Measurements from ENCODE around the gene MIPOL1. TPM values are rescaled to one million over a fixed set of nuclear protein-coding genes. Genes with fewer than 3 reads are reported as not detected.
"Not testable (repeated sequence)": the region's sequence is repeated elsewhere in the genome, so short reads cannot be mapped to it uniquely, and the experiment has no call there.

The MIPOL1 gene
- polyA plus RNA-seq, 4 donors: 10.0 to 12.8 (median 11.7) TPM

DNA sequence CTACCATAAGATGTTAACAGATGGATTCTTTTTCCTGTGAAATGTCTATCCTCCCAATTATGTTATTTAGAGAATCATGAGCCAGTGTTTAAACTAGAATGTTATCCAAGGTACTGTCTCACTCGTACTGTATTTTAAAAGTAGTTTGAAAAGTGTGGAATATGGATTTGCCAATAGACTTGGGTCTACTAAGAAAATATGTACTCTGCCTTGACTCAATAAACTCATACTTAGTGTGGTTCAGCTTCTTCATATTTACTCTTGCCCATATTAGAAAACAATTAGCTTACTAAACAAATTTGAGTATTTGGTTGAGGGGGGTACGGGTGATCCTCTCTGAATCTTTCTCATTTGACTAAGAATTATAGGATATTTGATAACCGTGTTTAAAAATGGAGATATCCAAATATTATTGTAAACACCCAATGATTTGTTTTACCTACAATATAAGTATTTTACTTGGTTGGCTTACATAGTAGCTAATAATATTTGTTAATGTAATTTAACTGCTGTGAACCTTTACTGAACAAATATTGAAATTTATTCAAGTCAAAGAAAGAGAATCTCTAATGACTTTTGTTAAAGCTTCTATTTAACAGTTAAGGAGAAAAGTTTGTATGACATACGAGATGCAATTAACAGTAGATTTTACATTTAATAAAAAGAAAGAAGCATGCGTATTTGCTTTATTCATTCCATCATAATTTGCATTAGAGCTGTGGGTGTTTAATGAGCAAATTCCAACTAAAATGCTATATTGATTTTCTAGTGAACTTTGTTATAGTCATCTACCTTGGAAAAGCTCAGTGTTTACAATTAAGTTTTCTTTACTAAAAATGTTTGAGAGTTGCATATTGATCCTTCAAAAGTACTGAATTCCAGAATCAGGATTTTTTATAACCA, 81.2 kb downstream of the MIPOL1 start:
- no peak for DNase-seq (ENCODE audit: low read depth in 4 of 4, low spot score in 3 of 4)

DNA sequence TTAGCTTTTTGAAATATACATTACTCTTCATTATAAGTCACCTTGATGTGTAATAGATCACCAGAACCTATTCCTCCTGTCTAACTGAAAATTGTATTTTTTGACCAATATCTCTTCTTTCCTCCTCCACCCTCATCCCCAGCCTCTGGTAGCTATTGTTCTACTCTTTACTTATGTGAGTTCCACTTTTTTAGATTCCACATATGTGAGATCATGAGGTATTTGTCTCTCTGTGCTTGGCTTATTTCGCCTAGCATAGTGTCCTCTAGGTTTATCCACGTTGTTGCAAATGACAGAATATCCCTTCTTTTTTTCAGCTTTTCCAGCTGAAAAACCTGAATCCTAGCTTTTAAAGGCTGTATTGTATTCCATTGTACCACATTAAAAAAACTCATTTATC, 82.1 kb downstream of the MIPOL1 start:
- DNase-seq (ENCODE audit: low read depth in 4 of 4, low spot score in 3 of 4): no peak

DNA sequence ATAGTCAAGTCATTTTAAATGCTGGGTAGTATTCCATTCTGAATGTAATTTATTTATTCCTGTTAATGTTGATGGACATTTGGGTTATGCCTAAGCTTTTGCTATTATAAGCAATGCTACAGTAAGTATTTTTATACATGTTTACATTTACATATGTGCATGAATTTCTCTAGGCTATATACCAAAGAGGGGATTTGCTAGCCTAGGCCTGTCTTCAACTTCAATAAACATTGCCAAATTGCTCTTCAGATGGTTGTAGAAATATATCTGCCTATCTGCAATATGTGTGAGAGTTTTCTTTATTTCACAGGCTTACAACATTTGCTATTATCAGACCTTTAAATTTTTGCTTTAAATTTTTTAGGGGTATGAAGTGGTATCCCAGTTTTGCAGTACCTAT, 87.0 kb downstream of the MIPOL1 start:
- DNase-seq (ENCODE audit: low read depth in 4 of 4, low spot score in 3 of 4): no peak

DNA sequence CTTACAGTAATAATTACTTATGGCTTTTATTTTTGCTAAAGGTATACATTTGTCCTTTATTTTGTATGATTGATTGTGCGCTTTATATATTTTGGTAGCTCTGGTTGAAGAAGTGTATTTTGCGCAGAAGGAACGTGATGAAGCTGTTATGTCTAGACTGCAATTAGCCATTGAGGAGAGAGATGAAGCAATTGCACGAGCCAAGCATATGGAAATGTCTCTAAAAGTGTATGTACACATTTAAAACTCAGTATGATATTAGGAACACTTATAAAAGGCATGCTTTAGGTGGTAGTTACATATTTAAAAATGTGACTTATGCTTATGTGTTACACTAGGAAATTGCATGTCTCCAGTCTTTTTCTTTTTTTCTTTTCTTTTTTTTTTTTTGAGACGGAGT, 87.5 kb downstream of the MIPOL1 start:
- DNase-seq (ENCODE audit: low read depth in 4 of 4, low spot score in 3 of 4): no peak

DNA sequence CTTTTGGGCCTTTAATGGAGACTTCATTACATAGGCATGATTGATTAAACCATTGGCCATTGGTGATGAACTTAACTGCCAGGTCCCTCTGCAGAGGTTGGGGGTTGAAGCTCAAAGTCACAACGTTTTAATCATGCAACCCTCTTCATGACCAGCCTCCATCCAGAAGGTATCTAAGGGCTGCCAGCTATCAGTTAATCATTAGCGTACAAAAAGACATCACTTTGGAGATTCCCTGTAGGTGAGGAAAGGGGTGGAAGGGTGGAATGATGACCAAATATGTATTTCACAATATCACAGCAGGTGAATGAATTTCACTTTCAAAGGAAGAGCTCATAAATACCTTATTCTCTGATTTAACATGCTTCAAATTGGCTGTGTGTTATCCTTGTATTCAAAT, 92.0 kb downstream of the MIPOL1 start:
- no peak for DNase-seq (ENCODE audit: low read depth in 4 of 4, low spot score in 3 of 4)

DNA sequence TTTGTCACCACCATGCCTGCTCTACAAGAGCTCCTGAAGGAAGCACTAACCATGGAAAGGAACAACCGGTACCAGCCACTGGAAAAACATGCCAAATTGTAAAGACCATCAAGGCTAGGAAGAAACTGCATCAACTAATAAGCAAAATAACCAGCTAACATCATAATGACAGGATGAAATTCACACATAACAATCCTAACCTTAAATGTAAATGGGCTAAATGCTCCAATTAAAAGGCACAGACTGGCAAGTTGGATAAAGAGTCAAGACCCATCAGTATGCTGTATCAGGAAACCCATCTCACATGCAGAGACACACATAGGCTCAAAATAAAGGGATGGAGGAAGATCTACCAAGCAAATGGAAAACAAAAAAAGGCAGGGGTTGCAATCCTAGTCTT, 97.5 kb downstream of the MIPOL1 start:
- DNase-seq (ENCODE audit: low read depth in 4 of 4, low spot score in 3 of 4): not testable (repeated sequence)

DNA sequence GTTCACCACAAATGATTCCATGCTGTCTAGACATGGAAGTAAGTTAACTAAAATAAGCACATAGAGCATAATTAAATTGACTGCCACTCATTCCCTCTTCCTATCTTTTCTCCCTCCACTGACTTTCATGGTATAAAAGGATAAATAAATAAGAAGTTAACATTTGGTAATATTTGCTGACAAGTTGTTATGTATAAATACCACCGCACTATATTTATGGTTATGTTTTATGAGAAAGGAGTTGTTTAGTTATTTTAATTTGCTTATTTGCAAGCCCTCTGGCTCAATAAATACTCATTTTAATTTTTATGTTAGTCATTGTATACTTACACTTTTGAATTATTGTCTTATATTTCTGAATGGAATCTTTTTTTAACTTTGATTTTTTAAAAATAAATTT, 113.5 kb downstream of the MIPOL1 start:
- no peak for DNase-seq (ENCODE audit: low read depth in 4 of 4, low spot score in 3 of 4)

DNA sequence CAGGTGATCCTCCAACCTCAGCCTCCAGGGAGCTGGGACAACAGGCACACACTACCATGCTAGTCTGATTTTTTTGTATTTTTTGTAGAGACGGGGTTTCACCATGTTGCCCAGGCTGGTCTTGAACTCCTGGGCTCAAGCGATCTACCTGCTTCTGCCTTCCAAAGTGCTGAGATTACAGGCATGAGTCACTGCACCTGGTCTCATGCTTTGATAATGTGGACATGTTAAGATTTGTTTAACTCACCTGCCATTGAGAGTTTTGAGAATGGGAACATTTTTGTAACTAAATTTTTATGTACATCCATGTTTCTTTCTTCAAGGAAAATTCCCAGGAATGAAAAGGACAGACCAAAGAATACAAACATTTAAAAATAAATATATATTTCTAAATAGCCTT, 121.2 kb downstream of the MIPOL1 start:
- DNase-seq (ENCODE audit: low read depth in 4 of 4, low spot score in 3 of 4): no peak

DNA sequence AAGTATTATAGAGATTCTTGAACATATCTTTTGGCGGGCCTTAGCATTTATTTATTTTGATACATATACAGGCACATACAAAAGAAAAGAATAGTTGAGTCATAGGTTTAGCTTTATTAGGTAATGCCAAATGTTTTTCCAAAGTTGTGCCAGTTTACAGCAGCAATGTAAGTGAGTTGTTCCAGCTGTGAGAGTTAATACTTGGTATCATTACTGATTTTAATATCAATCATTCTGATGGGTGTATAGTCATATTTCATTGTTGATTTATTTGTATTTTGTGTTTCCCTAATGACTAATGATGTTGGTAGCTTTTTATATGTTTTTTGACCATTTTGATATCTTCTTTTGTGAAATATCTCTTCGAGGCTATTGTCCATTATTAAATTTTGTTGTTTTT, 122.4 kb downstream of the MIPOL1 start:
- no peak for DNase-seq (ENCODE audit: low read depth in 4 of 4, low spot score in 3 of 4)

DNA sequence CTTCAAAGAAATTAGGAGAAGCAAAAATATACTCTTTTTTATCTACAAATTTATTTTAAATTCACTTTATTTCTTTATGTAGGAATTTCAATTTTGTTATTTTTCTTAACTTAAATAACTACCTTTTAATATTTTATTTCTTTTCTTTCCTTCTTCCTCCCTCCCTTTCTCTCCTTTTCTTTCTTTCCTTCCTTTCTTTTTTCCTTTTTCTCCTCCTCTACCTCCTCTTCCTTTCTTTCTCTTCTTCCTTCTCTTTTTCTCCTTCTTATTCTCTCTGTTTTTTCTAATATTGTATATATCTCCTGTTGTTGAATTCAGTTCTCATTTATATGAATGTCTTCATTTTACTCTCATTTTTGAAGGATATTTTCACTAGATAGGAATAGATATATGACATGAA, 127.6 kb downstream of the MIPOL1 start:
- no peak for DNase-seq (ENCODE audit: low read depth in 4 of 4, low spot score in 3 of 4)

DNA sequence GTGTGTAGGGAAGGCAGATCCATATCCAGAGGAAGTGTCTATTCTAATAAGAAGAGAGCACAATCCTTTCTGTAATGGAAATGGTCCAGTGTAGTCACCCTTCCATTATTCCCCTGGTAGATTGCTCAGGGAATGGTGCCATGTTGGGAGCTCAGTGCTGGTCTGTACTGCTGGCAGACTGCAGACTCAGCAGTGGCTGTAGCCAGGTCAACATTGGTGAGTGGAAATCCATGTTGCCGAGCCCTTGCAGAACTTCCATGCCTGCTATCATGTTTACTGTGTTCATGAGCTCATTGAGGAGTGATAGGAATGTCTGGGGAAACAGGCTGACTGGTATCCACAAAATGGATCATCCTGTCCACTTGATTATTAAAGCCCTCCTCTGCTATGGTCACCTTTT, 128.7 kb downstream of the MIPOL1 start:
- DNase-seq (ENCODE audit: low read depth in 4 of 4, low spot score in 3 of 4): no peak

DNA sequence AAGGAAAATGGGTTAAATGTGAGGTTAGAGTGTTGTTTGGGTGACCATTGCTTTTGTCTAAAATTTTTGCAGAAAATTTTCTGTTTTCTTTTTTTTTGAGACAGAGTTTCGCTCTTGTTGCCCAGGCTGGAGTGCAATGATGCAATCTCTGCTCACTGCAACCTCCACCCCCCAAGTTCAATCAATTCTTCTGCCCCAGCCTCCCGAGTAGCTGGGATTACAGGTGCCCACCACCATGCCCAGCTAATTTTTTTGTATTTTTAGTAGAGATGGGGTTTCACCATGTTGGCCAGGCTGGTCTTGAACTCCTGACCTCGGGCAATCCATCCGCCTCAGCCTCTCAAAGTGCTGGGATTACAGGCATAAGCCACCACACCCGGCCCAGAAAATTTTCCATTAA, 130.2 kb downstream of the MIPOL1 start:
- DNase-seq (ENCODE audit: low read depth in 4 of 4, low spot score in 3 of 4): not testable (repeated sequence)

DNA sequence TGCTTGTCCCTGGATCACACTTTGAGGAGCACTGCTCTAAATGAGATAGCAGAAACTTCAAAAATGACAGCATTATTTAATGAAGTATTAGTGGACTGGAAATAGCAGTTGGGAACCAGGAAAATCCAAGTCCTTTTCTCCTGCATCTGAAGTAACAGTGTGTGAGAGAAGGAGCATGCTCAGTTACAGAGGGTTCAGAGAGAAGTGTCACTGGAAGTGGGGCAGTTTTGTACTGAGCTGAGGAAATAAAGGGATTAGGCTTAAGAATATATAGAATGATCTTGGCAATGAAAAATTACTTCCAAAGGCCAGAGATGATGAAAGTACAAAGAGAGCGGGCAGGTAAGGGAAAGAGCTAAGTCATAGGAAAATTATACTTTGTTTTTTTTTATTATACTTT, 130.9 kb downstream of the MIPOL1 start:
- no peak for DNase-seq (ENCODE audit: low read depth in 4 of 4, low spot score in 3 of 4)

DNA sequence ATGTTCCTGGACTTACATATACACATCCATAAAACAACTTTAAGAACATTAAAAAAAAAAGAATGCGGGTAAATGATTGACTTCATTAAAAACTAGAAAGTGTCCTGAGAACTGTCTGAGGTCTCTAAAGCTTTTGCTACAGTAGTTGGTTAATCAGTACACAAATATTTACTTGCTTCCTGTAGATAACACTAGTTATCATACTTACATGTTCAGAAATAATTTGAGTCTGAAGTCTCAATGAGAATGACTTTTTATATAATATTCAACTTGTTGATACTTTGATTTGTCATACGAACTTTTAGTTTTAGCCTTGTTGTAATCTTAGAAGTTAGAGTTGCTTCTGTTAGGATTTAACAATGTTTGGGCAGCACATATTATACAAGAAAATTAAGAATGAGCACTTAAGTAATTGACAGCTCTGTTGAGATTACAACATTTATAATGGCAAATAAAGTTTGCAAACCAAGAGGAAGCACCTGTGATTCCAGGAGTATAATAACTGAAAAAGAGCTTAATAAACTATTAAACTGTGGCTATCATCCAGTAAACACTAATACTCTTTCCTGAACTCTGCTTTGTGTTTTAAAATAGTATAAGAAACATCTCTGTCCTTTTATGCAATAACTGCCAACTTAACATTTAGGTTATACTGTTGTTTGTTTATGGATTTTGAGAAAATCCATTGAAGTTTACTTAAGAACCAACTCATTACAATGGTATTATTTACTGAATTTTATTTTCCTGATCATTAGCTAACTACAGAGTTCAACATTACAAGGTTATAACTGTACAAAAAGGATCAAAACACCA, 131.7 kb downstream of the MIPOL1 start:
- no peak for DNase-seq (ENCODE audit: low read depth in 4 of 4, low spot score in 3 of 4)

DNA sequence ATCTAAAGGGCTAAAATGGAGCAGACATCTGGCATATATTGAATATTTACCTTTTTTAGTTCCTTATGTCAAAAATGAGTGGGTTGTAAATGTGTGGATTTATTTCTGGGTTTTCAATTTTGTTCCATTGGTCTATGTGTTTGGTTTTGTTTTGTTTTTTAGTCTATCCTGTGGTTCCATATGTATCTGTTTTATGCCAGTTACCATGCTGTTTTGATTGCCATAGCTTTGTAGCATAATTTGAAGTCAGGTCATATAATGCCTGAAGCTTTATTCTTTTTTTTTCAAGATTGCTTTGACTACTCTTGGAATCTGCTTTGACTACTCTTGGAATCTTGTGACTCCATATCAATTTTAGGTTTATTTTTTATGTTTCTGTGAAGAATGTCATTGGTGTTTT, 133.2 kb downstream of the MIPOL1 start:
- DNase-seq (ENCODE audit: low read depth in 4 of 4, low spot score in 3 of 4): no peak

DNA sequence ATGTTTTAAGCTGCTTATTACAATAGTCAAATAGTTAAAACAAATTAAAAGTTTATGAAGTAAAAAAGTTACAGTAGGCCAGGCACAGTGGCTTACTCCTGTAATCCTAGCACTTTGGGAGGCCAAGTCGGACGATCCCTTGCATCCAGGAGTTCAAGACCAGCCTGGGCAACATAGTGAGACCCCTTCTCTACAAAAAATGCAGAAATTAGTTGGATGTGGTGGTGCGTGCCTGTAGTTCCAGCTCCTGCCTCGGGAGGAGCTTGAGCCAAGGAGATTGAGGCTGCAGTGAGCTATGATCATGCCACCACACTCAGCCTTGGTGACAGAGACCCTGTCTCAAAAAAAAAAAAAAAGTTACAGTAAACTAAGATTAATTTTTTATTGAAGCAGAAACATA, 142.6 kb downstream of the MIPOL1 start:
- DNase-seq (ENCODE audit: low read depth in 4 of 4, low spot score in 3 of 4): no peak

DNA sequence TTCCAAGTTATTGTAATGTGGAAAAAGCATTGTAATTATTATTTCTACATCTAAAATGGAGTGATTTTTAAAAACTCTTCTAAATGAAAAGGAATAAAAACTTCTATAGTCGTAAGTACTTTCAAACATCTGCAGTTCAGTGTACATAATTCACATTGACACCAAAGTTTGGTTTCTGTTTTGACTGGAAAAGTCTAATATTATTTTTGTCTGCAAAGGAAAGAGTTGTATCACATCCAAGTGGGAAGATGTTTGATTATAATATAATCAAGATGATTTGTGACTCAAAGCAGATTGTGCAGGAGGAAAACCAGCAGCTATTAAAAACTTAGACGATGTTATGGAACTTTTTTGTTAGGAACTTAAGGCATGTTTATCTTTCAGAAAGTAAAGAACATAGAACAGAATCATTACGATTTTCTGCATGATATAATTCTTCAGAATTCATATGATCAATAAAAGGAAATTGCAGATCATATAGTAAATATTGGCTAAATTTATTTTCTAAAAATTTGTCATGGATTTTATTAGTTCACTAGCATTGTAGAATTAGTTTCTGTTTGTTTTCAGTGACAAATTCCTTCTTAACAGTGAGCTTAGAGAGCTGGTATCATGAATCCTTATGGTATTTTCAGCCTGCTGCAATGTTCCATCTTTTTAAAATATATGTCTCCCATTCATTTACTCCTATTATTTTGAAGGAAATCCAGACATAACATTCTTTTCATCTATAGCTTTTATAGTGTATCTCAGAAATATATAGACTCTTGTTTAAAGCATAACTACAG, 145.8 kb downstream of the MIPOL1 start:
- DNase-seq (ENCODE audit: low read depth in 4 of 4, low spot score in 3 of 4): no peak

DNA sequence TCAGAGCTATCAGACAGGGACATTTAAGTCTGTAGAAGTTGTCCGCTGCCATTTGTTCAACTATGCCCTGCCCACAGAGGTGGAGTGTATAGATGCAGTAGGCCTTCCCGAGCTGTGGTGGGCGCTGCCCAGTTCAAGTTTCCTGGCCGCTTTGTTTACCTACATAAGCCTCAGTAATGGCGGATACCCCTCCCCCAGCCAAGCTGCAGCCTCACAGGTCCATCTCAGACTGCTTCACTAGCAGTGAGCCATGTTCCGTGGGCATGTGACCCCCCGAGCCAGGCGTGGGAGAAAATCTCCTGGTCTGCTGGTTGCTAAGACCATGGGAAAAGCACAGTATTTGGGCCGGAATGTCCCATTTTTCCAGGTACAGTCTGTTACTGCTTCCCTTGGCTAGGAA, 165.9 kb downstream of the MIPOL1 start:
- no peak for DNase-seq (ENCODE audit: low read depth in 4 of 4, low spot score in 3 of 4)

DNA sequence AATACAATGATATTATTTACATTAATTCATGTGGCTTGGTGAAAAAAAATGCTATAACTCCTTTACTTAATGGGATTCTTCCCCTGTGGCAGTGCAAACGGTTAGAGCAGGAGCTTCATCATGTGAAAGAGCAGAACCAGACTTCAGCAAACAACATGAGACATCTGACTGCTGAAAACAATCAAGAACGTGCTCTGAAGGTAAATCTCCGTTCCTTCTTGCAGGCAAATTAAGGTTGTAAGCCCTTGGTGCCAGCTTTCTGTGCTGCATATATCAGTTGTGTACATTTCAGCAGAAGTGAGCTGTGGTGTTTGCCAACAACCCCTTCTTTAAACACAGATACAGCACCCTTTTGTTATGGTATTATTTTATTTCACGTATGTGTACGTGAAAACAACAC, 171.7 kb downstream of the MIPOL1 start:
- no peak for DNase-seq (ENCODE audit: low read depth in 4 of 4, low spot score in 3 of 4)

DNA sequence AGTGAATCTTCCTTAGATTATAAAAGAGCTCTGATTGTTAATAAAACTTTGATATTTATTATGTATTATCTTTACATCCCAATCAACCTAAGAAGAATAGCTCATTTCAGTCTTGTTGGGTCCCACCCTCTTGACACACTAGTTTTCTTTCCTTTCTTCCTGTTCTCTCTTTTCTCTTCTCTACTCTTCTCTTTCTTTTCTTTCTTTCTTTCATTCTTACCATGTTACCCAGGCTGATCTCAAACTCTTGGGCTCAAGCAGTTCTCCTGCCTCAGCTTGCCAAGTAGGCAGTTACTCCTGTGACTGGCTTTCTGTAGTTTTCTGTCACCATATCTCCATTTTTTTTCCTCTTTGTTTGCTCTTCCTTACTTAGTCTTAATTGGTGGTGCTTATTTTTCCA, 177.8 kb downstream of the MIPOL1 start:
- no peak for DNase-seq (ENCODE audit: low read depth in 4 of 4, low spot score in 3 of 4)

DNA sequence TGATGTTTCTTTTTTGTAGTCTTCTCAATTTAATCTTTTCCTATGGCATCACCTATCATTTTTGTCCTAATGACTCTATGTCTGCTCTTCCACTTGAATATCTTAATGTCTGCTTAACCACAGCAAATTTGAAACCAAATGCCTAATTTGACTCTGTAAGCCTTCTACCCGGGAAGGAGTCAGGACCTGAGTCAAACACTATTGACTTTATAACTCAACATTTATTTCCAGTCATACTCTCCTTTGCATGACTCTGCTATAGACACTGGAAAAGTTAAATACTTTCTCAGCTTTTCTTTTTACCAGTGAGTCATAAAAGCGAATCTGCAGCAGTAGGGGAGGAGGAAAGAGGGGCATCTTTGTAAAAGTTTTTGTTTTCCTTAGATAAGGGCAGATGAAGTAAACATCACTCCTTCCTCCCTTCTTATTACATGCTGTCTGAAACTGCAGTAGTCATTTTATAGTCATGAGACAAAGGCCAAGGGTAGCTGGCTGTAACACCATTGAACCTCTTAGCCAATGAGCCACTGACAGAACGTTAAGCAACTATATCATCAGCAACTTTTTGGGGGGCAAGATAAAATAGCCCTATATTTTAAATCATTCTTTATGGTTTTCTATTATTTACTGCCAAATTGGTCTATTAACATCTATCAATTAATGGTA, 179.3 kb downstream of the MIPOL1 start:
- no peak for DNase-seq (ENCODE audit: low read depth in 4 of 4, low spot score in 3 of 4)

Measured in right renal pelvis (tissue), 4 donors.